Measurements from ENCODE around the gene DDR1.

DDR1 gene

DNA sequence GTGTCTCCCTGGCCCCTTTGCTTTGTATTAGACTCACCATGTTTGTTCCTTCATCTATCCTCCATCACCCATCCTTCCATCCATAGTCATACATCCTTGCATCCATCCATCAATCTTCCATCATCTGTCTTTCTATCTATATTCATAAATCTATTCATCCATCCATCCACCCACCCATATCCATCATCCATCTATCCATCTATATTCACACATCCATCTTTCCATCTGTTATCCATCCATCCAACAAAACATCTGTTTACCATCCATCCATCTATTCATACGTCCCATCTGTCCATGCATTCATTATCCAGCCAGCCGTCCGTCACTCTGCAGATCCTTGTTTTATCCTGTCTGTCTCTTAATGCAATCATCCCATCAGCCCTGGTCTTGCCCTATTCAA is 10.6 kb downstream of the DDR1 start:
- H2BK5ac ChIP-seq (ENCODE audit: low read depth, low read length, poor library complexity) = no peak overlapping the region
- H3K27ac ChIP-seq (ENCODE audit: low read depth, low read length) = no peak overlapping the region
- H2AK5ac ChIP-seq (ENCODE audit: low read length) = no peak overlapping the region
- H3K4me2 ChIP-seq (ENCODE audit: low read length) = no peak overlapping the region
- no peak overlapping the region for H3K18ac ChIP-seq (ENCODE audit: low read length)
- DNase-seq = no peak
- no peaks in the 10 kb centered on the region for H3K79me1 ChIP-seq (ENCODE audit: low read length)
- no peak overlapping the region for H2BK120ac ChIP-seq (ENCODE audit: insufficient read depth, low read length, poor library complexity)
- H3K4me1 ChIP-seq (ENCODE audit: control insufficient read depth in 1 of 2, insufficient read depth in 2 of 2, low read length in 2 of 2) = no peaks in the 10 kb centered on the region
- H3K9me3 ChIP-seq (ENCODE audit: insufficient read depth, low read depth, low read length) = no peaks in the 10 kb centered on the region
- no peak overlapping the region for H3K4me3 ChIP-seq (ENCODE audit: low read depth, low read length)
- H4K91ac ChIP-seq (ENCODE audit: low read depth, low read length) = no peak overlapping the region
- no peak overlapping the region for H3K14ac ChIP-seq (ENCODE audit: low read length)
- H3K23ac ChIP-seq (ENCODE audit: low read length) = no peak overlapping the region
- 100% methylated on average over 1 of the region's 3 CpGs for WGBS (ENCODE audit: extremely low coverage, insufficient coverage, insufficient read length)
- H3K79me2 ChIP-seq (ENCODE audit: control insufficient read depth, insufficient read depth, low read length, poor library complexity) = no peaks in the 10 kb centered on the region
- H3K9ac ChIP-seq (ENCODE audit: low read length) = no peak overlapping the region
- H3K36me3 ChIP-seq (ENCODE audit: control insufficient read depth in 1 of 2, insufficient read depth in 2 of 2, low read length in 2 of 2) = peaks cover 88 to 96% of the 10 kb centered on the region in 2 experiments
- no peak overlapping the region for H4K12ac ChIP-seq (ENCODE audit: low read depth, low read length)
- H2AFZ ChIP-seq (ENCODE audit: insufficient read depth, low read length, poor library complexity) = no peak overlapping the region
- no peaks in the 10 kb centered on the region for H3K27me3 ChIP-seq (ENCODE audit: insufficient read depth, low read length)
- no peak overlapping the region for H2BK12ac ChIP-seq (ENCODE audit: low read length)
- no peak overlapping the region for H4K8ac ChIP-seq (ENCODE audit: low read depth, low read length)
- H3K4ac ChIP-seq (ENCODE audit: low read depth, low read length) = no peak overlapping the region

DNA sequence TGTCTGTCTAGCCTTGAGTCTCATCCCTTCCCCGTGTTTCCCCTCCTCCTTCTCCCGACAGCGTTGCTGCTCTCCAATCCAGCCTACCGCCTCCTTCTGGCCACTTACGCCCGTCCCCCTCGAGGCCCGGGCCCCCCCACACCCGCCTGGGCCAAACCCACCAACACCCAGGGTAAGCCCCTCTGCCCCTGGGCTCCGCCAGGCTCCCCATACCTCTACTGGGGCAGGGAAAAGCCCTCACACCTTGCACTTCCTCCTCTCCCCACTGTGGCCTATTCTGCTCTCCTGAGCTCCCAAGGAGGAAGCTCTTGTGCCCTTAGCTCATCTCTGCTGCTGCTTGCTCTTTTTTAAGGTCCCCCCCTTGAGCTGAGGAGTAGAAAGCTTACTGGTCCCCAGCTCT is 11.0 kb downstream of the DDR1 start:
- Histone ChIP-seq H3K79me2 (ENCODE audit: control insufficient read depth, insufficient read depth, low read length, poor library complexity) (no peaks in the 10 kb centered on the region), H3K36me3 (ENCODE audit: control insufficient read depth in 1 of 2, insufficient read depth in 2 of 2, low read length in 2 of 2) (peaks cover 84 to 95% of the 10 kb centered on the region in 2 experiments), H4K12ac (ENCODE audit: low read depth, low read length) (no peak overlapping the region), H2BK12ac (ENCODE audit: low read length) (no peak overlapping the region), H2AK5ac (ENCODE audit: low read length) (no peak overlapping the region), H3K4ac (ENCODE audit: low read depth, low read length) (no peak overlapping the region), H3K4me1 (ENCODE audit: control insufficient read depth in 1 of 2, insufficient read depth in 2 of 2, low read length in 2 of 2) (no peaks in the 10 kb centered on the region), H3K27ac (ENCODE audit: low read depth, low read length) (no peak overlapping the region), H2AFZ (ENCODE audit: insufficient read depth, low read length, poor library complexity) (no peak overlapping the region), H3K79me1 (ENCODE audit: low read length) (no peaks in the 10 kb centered on the region), H2BK120ac (ENCODE audit: insufficient read depth, low read length, poor library complexity) (no peak overlapping the region), H2BK5ac (ENCODE audit: low read depth, low read length, poor library complexity) (no peak overlapping the region), H3K4me2 (ENCODE audit: low read length) (no peak overlapping the region), H3K23ac (ENCODE audit: low read length) (no peak overlapping the region), H3K9ac (ENCODE audit: low read length) (no peak overlapping the region), H3K18ac (ENCODE audit: low read length) (no peak overlapping the region), H3K27me3 (ENCODE audit: insufficient read depth, low read length) (no peaks in the 10 kb centered on the region), H3K14ac (ENCODE audit: low read length) (no peak overlapping the region), H3K4me3 (ENCODE audit: low read depth, low read length) (no peak overlapping the region), H3K9me3 (ENCODE audit: insufficient read depth, low read depth, low read length) (no peaks in the 10 kb centered on the region), H4K91ac (ENCODE audit: low read depth, low read length) (no peak overlapping the region), H4K8ac (ENCODE audit: low read depth, low read length) (no peak overlapping the region)
- DNase-seq = no peak
- no CpG with 5 or more reads among the region's 10 CpGs for WGBS (ENCODE audit: extremely low coverage, insufficient coverage, insufficient read length)

DNA sequence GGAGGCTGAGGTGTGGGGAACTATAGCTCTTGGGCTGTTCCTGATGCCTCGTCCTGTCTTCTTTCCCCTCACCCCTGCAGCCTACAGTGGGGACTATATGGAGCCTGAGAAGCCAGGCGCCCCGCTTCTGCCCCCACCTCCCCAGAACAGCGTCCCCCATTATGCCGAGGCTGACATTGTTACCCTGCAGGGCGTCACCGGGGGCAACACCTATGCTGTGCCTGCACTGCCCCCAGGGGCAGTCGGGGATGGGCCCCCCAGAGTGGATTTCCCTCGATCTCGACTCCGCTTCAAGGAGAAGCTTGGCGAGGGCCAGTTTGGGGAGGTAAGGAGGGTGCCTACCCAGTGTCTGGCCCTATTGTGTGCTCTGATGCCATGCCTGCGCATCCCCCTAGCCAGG is 12.2 kb downstream of the DDR1 start:
- H3K23ac ChIP-seq (ENCODE audit: low read length) = no peak overlapping the region
- no peak overlapping the region for H3K4me3 ChIP-seq (ENCODE audit: low read depth, low read length)
- no peak overlapping the region for H3K4ac ChIP-seq (ENCODE audit: low read depth, low read length)
- H2AFZ ChIP-seq (ENCODE audit: insufficient read depth, low read length, poor library complexity) = no peak overlapping the region
- H3K79me2 ChIP-seq (ENCODE audit: control insufficient read depth, insufficient read depth, low read length, poor library complexity) = no peaks in the 10 kb centered on the region
- no peak overlapping the region for H3K18ac ChIP-seq (ENCODE audit: low read length)
- H3K27ac ChIP-seq (ENCODE audit: low read depth, low read length) = no peak overlapping the region
- DNase-seq = no peak
- peaks cover 72 to 83% of the 10 kb centered on the region in 2 experiments for H3K36me3 ChIP-seq (ENCODE audit: control insufficient read depth in 1 of 2, insufficient read depth in 2 of 2, low read length in 2 of 2)
- no peak overlapping the region for H3K4me2 ChIP-seq (ENCODE audit: low read length)
- no peak overlapping the region for H2BK120ac ChIP-seq (ENCODE audit: insufficient read depth, low read length, poor library complexity)
- no peaks in the 10 kb centered on the region for H3K27me3 ChIP-seq (ENCODE audit: insufficient read depth, low read length)
- no peak overlapping the region for H4K8ac ChIP-seq (ENCODE audit: low read depth, low read length)
- no peaks in the 10 kb centered on the region for H3K79me1 ChIP-seq (ENCODE audit: low read length)
- no CpG with 5 or more reads among the region's 13 CpGs for WGBS (ENCODE audit: extremely low coverage, insufficient coverage, insufficient read length)
- H3K4me1 ChIP-seq (ENCODE audit: control insufficient read depth in 1 of 2, insufficient read depth in 2 of 2, low read length in 2 of 2) = no peaks in the 10 kb centered on the region
- no peak overlapping the region for H4K91ac ChIP-seq (ENCODE audit: low read depth, low read length)
- H3K9me3 ChIP-seq (ENCODE audit: insufficient read depth, low read depth, low read length) = no peaks in the 10 kb centered on the region
- no peak overlapping the region for H4K12ac ChIP-seq (ENCODE audit: low read depth, low read length)
- no peak overlapping the region for H3K9ac ChIP-seq (ENCODE audit: low read length)
- H2AK5ac ChIP-seq (ENCODE audit: low read length) = no peak overlapping the region
- H2BK5ac ChIP-seq (ENCODE audit: low read depth, low read length, poor library complexity) = no peak overlapping the region
- H3K14ac ChIP-seq (ENCODE audit: low read length) = no peak overlapping the region
- no peak overlapping the region for H2BK12ac ChIP-seq (ENCODE audit: low read length)

DNA sequence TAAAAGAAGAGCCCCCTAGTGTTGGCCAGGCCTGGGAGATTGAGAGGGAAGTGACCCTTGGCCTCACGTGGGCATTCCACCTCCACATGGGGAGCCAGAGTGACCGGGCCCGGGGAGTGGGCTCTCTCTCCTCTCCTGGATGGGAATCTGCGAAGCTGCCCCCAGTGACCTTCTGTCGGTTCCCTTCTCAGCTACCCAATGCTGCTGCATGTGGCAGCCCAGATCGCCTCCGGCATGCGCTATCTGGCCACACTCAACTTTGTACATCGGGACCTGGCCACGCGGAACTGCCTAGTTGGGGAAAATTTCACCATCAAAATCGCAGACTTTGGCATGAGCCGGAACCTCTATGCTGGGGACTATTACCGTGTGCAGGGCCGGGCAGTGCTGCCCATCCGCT is 13.6 kb downstream of the DDR1 start:
- peaks cover 61 to 70% of the 10 kb centered on the region in 2 experiments for H3K36me3 ChIP-seq (ENCODE audit: control insufficient read depth in 1 of 2, insufficient read depth in 2 of 2, low read length in 2 of 2)
- no peak overlapping the region for H3K4ac ChIP-seq (ENCODE audit: low read depth, low read length)
- no peak overlapping the region for H2AK5ac ChIP-seq (ENCODE audit: low read length)
- no peak overlapping the region for H3K18ac ChIP-seq (ENCODE audit: low read length)
- H4K91ac ChIP-seq (ENCODE audit: low read depth, low read length) = no peak overlapping the region
- H3K27ac ChIP-seq (ENCODE audit: low read depth, low read length) = no peak overlapping the region
- H3K4me3 ChIP-seq (ENCODE audit: low read depth, low read length) = no peak overlapping the region
- H3K79me1 ChIP-seq (ENCODE audit: low read length) = no peaks in the 10 kb centered on the region
- H2BK12ac ChIP-seq (ENCODE audit: low read length) = no peak overlapping the region
- no peaks in the 10 kb centered on the region for H3K9me3 ChIP-seq (ENCODE audit: insufficient read depth, low read depth, low read length)
- H3K14ac ChIP-seq (ENCODE audit: low read length) = no peak overlapping the region
- no peak overlapping the region for H3K4me2 ChIP-seq (ENCODE audit: low read length)
- H3K4me1 ChIP-seq (ENCODE audit: control insufficient read depth in 1 of 2, insufficient read depth in 2 of 2, low read length in 2 of 2) = no peaks in the 10 kb centered on the region
- no peak overlapping the region for H2BK5ac ChIP-seq (ENCODE audit: low read depth, low read length, poor library complexity)
- no peak overlapping the region for H2BK120ac ChIP-seq (ENCODE audit: insufficient read depth, low read length, poor library complexity)
- H2AFZ ChIP-seq (ENCODE audit: insufficient read depth, low read length, poor library complexity) = no peak overlapping the region
- no peak overlapping the region for H4K12ac ChIP-seq (ENCODE audit: low read depth, low read length)
- no peak overlapping the region for H3K9ac ChIP-seq (ENCODE audit: low read length)
- no peaks in the 10 kb centered on the region for H3K79me2 ChIP-seq (ENCODE audit: control insufficient read depth, insufficient read depth, low read length, poor library complexity)
- no peak for DNase-seq
- H3K23ac ChIP-seq (ENCODE audit: low read length) = no peak overlapping the region
- H3K27me3 ChIP-seq (ENCODE audit: insufficient read depth, low read length) = no peaks in the 10 kb centered on the region
- H4K8ac ChIP-seq (ENCODE audit: low read depth, low read length) = no peak overlapping the region
- WGBS (ENCODE audit: extremely low coverage, insufficient coverage, insufficient read length) = no CpG with 5 or more reads among the region's 16 CpGs
